HepG2 (cell line): ENCODE results near the gene FBLN7. TPM values are rescaled to one million over a fixed set of nuclear protein-coding genes. Genes with fewer than 3 reads are reported as not detected.

Source experiments
- ATAC-seq: fragments of 200-7000 bp; cut with Tn5 transposase; 3 replicates; pipeline ENCODE4 v1.9.1; 2020; ENCODE audit warnings: mild to moderate bottlenecking, moderate library complexity
- BruUV-seq: library from RNA; stranded (reverse); fragments of 400-500 nt; replicated peaks from 2 replicates; lab custom pipeline; 2021; lab: Mats Ljungman, UMichigan
- CTCF ChIA-PET: fragments of 300-600 bp; formaldehyde crosslinking; extraction: SDS; loops from one replicate; lab custom pipeline; 2021; ENCODE audit warnings: low total read pairs, inconsistent platforms, low intra/inter-chr PET ratio; lab: Yijun Ruan, JAX
- POLR2A ChIA-PET: fragments of 350-600 bp; sonication (Branson Sonifier 250); formaldehyde crosslinking; loops from one replicate; lab custom pipeline; 2020; ENCODE audit warnings: antibody characterized with exemption, inconsistent platforms; lab: Yijun Ruan, JAX
- DNase-seq: peaks from one replicate; pipeline ENCODE4 v3.0.0-alpha.2; 2015; ENCODE audit warnings: low spot score
- FAIRE-seq: peaks from 3 replicates; lab custom pipeline; 2011; peaks lifted over from hg19 to GRCh38; lab: Jason Lieb, UNC
- H2AFZ ChIP-seq: one replicate; pipeline ENCODE4 v1.6.1; 2011; ENCODE audit warnings: low read length, inconsistent platforms
- H3K27ac ChIP-seq: fragments of 300-600 bp; 3 replicates; pipeline ENCODE4 v1.8.0; 2011; ENCODE audit warnings: mixed run types, mild to moderate bottlenecking, mixed read lengths, low read length, inconsistent platforms; ENCODE audit not compliant: insufficient read depth; ENCODE audit errors: extremely low read length
- H3K27me3 ChIP-seq, 2 experiments: fragments of 200-600 bp in 1 of 2; 2 replicates in 1 of 2; 3 replicates in 1 of 2; pipeline versions ENCODE4 v1.6.0 to v1.8.0; 2011; ENCODE audit warnings: low read length in 2 of 2, mild to moderate bottlenecking in 2 of 2, moderate library complexity in 2 of 2, inconsistent platforms in 1 of 2; ENCODE audit not compliant: insufficient read depth in 2 of 2, control insufficient read depth in 1 of 2
- H3K36me3 ChIP-seq, 2 experiments: fragments of 200-600 bp in 1 of 2; replicated peaks in 1 of 2; 2 replicates in 1 of 2; 3 replicates in 1 of 2; pipeline versions ENCODE4 v1.5.1 to v1.8.0; 2011; ENCODE audit warnings: low read length in 2 of 2, inconsistent platforms in 1 of 2; ENCODE audit not compliant: insufficient read depth in 2 of 2, control insufficient read depth in 1 of 2
- H3K4me1 ChIP-seq: 2 replicates; pipeline ENCODE4 v1.5.1; 2012; ENCODE audit warnings: low read length, inconsistent platforms; ENCODE audit not compliant: insufficient read depth
- H3K4me2 ChIP-seq: 2 replicates; pipeline ENCODE4 v1.6.0; 2011; ENCODE audit warnings: low read depth, low read length, inconsistent platforms
- H3K4me3 ChIP-seq, 3 experiments: fragments of 200-600 bp in 1 of 3; sonication (generic), shearing (Covaris generic) in 1 of 3; replicated peaks in 1 of 3; 2 replicates each; pipeline ENCODE4 v1.5.1; 2011 to 2016; ENCODE audit warnings: low read length in 3 of 3, inconsistent platforms in 2 of 3, low read depth in 2 of 3, mild to moderate bottlenecking in 2 of 3, control low read depth in 1 of 3, mixed read lengths in 1 of 3; ENCODE audit not compliant: insufficient read depth in 1 of 3
- H3K79me2 ChIP-seq: one replicate; pipeline ENCODE4 v1.6.1; 2011; ENCODE audit warnings: low read length, inconsistent platforms; ENCODE audit not compliant: insufficient read depth
- H3K9ac ChIP-seq: 2 replicates; pipeline ENCODE4 v1.6.0; 2011; ENCODE audit warnings: mild to moderate bottlenecking, low read depth, low read length, inconsistent platforms; ENCODE audit not compliant: insufficient read depth
- H3K9me3 ChIP-seq: 2 replicates; pipeline ENCODE4 v1.5.1; 2012; ENCODE audit warnings: mild to moderate bottlenecking, low read length
- H4K20me1 ChIP-seq: 2 replicates; pipeline ENCODE4 v1.6.0; 2011; ENCODE audit warnings: inconsistent platforms, mild to moderate bottlenecking, low read length, moderate library complexity; ENCODE audit not compliant: insufficient read depth
- CREBL2 ChIP-seq: sonication (generic); formaldehyde crosslinking; IDR thresholded peaks from 2 replicates; pipeline ENCODE4 v1.8.1; 2023; ENCODE audit warnings: missing genetic modification reagents, mild to moderate bottlenecking, borderline replicate concordance
- KAT8 ChIP-seq: IDR thresholded peaks from 2 replicates; pipeline ENCODE4 v1.6.1; 2016; ENCODE audit warnings: missing genetic modification reagents, missing compliant biosample characterization
- SNAPC4 ChIP-seq: sonication (generic); formaldehyde crosslinking; IDR thresholded peaks from 2 replicates; pipeline ENCODE4 v1.4.0; 2020; ENCODE audit warnings: mild to moderate bottlenecking, missing genetic modification reagents
- TBP ChIP-seq: sonication (generic); formaldehyde crosslinking; IDR thresholded peaks from 2 replicates; pipeline ENCODE4 v1.5.0; 2020; ENCODE audit warnings: missing genetic modification reagents
- TIGD3 ChIP-seq: sonication (generic); formaldehyde crosslinking; IDR thresholded peaks from 2 replicates; pipeline ENCODE4 v1.5.1; 2020; ENCODE audit warnings: mild to moderate bottlenecking, missing genetic modification reagents, borderline replicate concordance
- ZFP1 ChIP-seq: IDR thresholded peaks from 2 replicates; pipeline ENCODE4 v1.6.1; 2016
- ZMYM3 ChIP-seq: sonication (generic); formaldehyde crosslinking; IDR thresholded peaks from 2 replicates; pipeline ENCODE4 v1.5.1; 2020; ENCODE audit warnings: mild to moderate bottlenecking, missing genetic modification reagents
- ZNF691 ChIP-seq: sonication (generic); formaldehyde crosslinking; IDR thresholded peaks from 2 replicates; pipeline ENCODE4 v1.4.0; 2020; ENCODE audit warnings: missing genetic modification reagents, low read depth, mild to moderate bottlenecking, borderline replicate concordance
- ZNF780A ChIP-seq: sonication (generic); formaldehyde crosslinking; IDR thresholded peaks from 2 replicates; pipeline ENCODE4 v1.8.0; 2022; ENCODE audit warnings: mild to moderate bottlenecking, missing genetic modification reagents, moderate library complexity
- ZSCAN29 ChIP-seq: sonication (generic); formaldehyde crosslinking; conservative IDR thresholded peaks from 2 replicates; pipeline ENCODE4 v1.4.0; 2020; ENCODE audit warnings: mild to moderate bottlenecking, missing genetic modification reagents
- WGBS: methylation state at CpG from one replicate; pipeline ENCODE4 v1.1.6; 2017; ENCODE audit warnings: low lambda C conversion rate; 5-methylcytosine and 5-hydroxymethylcytosine counted together
- in situ Hi-C: cut with HindIII; loops from 2 replicates; pipeline ENCODE4 v1.10.0; 2017; ENCODE audit warnings: low pct_unique_long_range_greater_than_20kb; ENCODE audit not compliant: extremely low pct_ligation_motif_present
- intact Hi-C: fragments of 100-400 bp; cut with micrococcal nuclease; formaldehyde crosslinking; loops from one replicate; pipeline ENCODE4 v1.10.0; 2022; ENCODE audit not compliant: unreplicated experiment
- polyA plus RNA-seq, 8 experiments: library from polyadenylated mRNA; depleted of rRNA in 3 of 8; stranded (reverse) in 7 of 8; unstranded in 1 of 8; fragments of >200 nt; fragmentation: Illumina TruSeq in 4 of 8; extraction: Trizol in 4 of 8; gene quantifications; 2 replicates each; pipeline versions ENCODE4 v1.2.1 to v1.2.3, GENCODE V29; 2011 to 2016; ENCODE audit warnings: low read depth in 4 of 8, missing spikeins in 1 of 8, mixed read lengths in 1 of 8; ENCODE audit not compliant: insufficient read depth in 1 of 8
- total RNA-seq, 5 experiments: library from RNA; depleted of rRNA; stranded (reverse); fragments of >200 nt; fragmentation: Illumina TruSeq; extraction: Trizol; gene quantifications; 2 replicates each; pipeline ENCODE4 v1.2.3, GENCODE V29; 2016; ENCODE audit warnings: low read depth in 1 of 5

Gene FBLN7
- total and polyA plus RNA-seq, 2 of the 13 experiments (the other 11 are each of a cell fraction or from before 2014, with no cell fraction given): 1.4 to 2.3 TPM

- H3K4me3 ChIP-seq: no peak overlapping the region
- no peak overlapping the region for H3K27ac ChIP-seq
- no TSS peak for BruUV-seq
- H3K36me3 ChIP-seq: no peaks in the 10 kb centered on the region
- no peak overlapping the region for H3K9ac ChIP-seq
- 81% methylated on average over 11 of the region's 11 CpGs for WGBS
- no peaks in the 10 kb centered on the region for H3K9me3 ChIP-seq
- ATAC-seq: no peak
- no peak for TF ChIP-seq ZSCAN29 (CRISPR knock-in tag)
- no peak for TF ChIP-seq KAT8 (CRISPR knock-in tag)
- TF ChIP-seq, all 625 proteins: peak for 0
- Histone ChIP-seq H2AFZ (no peak overlapping the region), H4K20me1 (no peaks in the 10 kb centered on the region), H3K27me3 (no peaks in the 10 kb centered on the region; a peak in 1 of 5 replicates), H3K79me2 (no peaks in the 10 kb centered on the region), H3K4me2 (no peak overlapping the region), H3K4me1 (peaks cover 18% of the 10 kb centered on the region)
- in situ Hi-C loops: no loop called here
- POLR2A ChIA-PET: interaction anchor here (0.6 to 0.7 kb wide), 2 partner anchors 12 to 420 kb away, joined by 3 read pairs; no protein-coding TSS in a partner anchor
- FAIRE-seq (no peak), DNase-seq (no peak)
- intact Hi-C loops: no loop called here
- CTCF ChIA-PET: no interaction called here
These were observed 24.8 kb downstream of the FBLN7 start for GRCh38 chr2:112162956-112163355.

- Histone ChIP-seq H3K27ac (no peak overlapping the region), H3K4me3 (no peak overlapping the region), H3K9me3 (no peaks in the 10 kb centered on the region), H3K36me3 (no peaks in the 10 kb centered on the region), H3K4me2 (no peak overlapping the region), H3K27me3 (no peaks in the 10 kb centered on the region; a peak in 1 of 5 replicates), H3K4me1 (peaks cover 24% of the 10 kb centered on the region), H3K9ac (no peak overlapping the region), H2AFZ (no peak overlapping the region), H3K79me2 (no peaks in the 10 kb centered on the region), H4K20me1 (no peaks in the 10 kb centered on the region)
- intact Hi-C loops: no loop called here
- in situ Hi-C loops: no loop called here
- WGBS: 35% methylated on average over 9 of the region's 9 CpGs
- CTCF ChIA-PET: no interaction called here
- POLR2A ChIA-PET: interaction anchor here (0.7 kb wide), 1 partner anchor 11 kb away, joined by 3 read pairs; no protein-coding TSS in a partner anchor
- DNase-seq (no peak), ATAC-seq (no peak), FAIRE-seq (no peak)
- BruUV-seq: no TSS peak
- TF ChIP-seq CREBL2 (CRISPR knock-in tag) (no peak), TBP (CRISPR knock-in tag) (no peak), ZFP1 (CRISPR knock-in tag) (no peak), ZMYM3 (CRISPR knock-in tag) (no peak), SNAPC4 (CRISPR knock-in tag) (no peak), ZNF780A (CRISPR knock-in tag) (no peak), ZNF691 (CRISPR knock-in tag) (no peak), TIGD3 (CRISPR knock-in tag) (no peak)
These were observed 25.4 kb downstream of the FBLN7 start for GRCh38 chr2:112163541-112163981.
